Breast epithelium (tissue), 3 donors: ENCODE data around the gene PPP1R37.

Experiments used
- POLR2A ChIP-seq: fragments of 450-650 bp; IDR thresholded peaks from one replicate; pipeline ENCODE4 v1.6.1; 2016; ENCODE audit warnings: antibody characterized with exemption, mild to moderate bottlenecking, moderate library complexity
- TF ChIP-seq, protein P1 (sequence below), 3 donors: fragments of 450-650 bp; IDR thresholded peaks; one replicate each; pipeline ENCODE4 v1.5.1; 2016 to 2017; ENCODE audit warnings: antibody characterized with exemption in 3 of 3, mild to moderate bottlenecking in 3 of 3, moderate library complexity in 3 of 3

DNA sequence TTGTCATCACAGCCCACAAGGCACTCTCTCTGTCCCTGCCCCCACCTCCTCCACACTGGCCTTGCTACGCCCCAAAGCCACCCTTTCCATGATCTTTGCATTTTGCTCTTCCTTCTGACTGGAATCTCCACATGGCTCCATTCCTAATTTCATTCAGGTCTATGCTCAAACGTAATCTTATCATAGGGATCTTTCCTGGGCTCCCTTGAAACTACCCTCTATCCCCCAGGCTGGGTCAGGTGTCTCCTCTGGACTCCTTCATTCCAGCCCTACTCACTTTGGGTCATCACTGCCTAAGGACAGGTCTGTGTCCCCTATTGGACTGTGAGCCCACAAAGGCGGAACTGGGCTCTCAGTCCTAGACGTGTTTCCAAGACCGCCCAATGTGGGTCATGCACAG lies 10.8 kb upstream of the PPP1R37 start:
- TF ChIP-seq, protein P1, sequence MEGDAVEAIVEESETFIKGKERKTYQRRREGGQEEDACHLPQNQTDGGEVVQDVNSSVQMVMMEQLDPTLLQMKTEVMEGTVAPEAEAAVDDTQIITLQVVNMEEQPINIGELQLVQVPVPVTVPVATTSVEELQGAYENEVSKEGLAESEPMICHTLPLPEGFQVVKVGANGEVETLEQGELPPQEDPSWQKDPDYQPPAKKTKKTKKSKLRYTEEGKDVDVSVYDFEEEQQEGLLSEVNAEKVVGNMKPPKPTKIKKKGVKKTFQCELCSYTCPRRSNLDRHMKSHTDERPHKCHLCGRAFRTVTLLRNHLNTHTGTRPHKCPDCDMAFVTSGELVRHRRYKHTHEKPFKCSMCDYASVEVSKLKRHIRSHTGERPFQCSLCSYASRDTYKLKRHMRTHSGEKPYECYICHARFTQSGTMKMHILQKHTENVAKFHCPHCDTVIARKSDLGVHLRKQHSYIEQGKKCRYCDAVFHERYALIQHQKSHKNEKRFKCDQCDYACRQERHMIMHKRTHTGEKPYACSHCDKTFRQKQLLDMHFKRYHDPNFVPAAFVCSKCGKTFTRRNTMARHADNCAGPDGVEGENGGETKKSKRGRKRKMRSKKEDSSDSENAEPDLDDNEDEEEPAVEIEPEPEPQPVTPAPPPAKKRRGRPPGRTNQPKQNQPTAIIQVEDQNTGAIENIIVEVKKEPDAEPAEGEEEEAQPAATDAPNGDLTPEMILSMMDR (IDR thresholded peaks at IDR 0.05), result no peak
- no peak for TF ChIP-seq POLR2A
